Measurements from ENCODE around the gene BCS1L. TPM values are rescaled to one million over a fixed set of nuclear protein-coding genes. Genes with fewer than 3 reads are reported as not detected.
A peak's percentile ranks its signal among the peaks of the same experiment; 100 is the strongest.
"Not testable (repeated sequence)": the region's sequence is repeated elsewhere in the genome, so short reads cannot be mapped to it uniquely, and the experiment has no call there.

BCS1L gene
- total RNA-seq, 1 donor = 28.9 TPM

- DNase-seq (ENCODE audit: low read depth) = peak; percentile 90
- peak within 1 kb of the TSS; percentile 86 for H3K4me3 ChIP-seq (ENCODE audit: low read depth, low read length)
- no peak for TF ChIP-seq CTCF (IDR thresholded peaks at IDR 0.05; ENCODE audit: insufficient read depth, low read depth, low read length)
Measured at GRCh38 chr2:218671654-218672566, 12.4 kb downstream of the BCS1L start, which contains the start of the genes RNF25 and STK36. Gene RNF25 (minus strand): TSS chr2:218672002. CDS start chr2:218671970, 32 bp downstream. Gene STK36 (plus strand): TSS chr2:218672086. CDS start chr2:218672830, 744 bp downstream.

GRCh38 chr2:218679119-218679518 lies 19.6 kb downstream of the BCS1L start:
- peak; percentile 16 for DNase-seq (ENCODE audit: low read depth)
- TF ChIP-seq CTCF (IDR thresholded peaks at IDR 0.05; ENCODE audit: insufficient read depth, low read depth, low read length) = no peak
- no peak overlapping the region for H3K4me3 ChIP-seq (ENCODE audit: low read depth, low read length)

GRCh38 chr2:218680061-218680460 lies 20.6 kb downstream of the BCS1L start:
- DNase-seq (ENCODE audit: low read depth) = no peak
- H3K4me3 ChIP-seq (ENCODE audit: low read depth, low read length) = no peak overlapping the region
- no peak for TF ChIP-seq CTCF (IDR thresholded peaks at IDR 0.05; ENCODE audit: insufficient read depth, low read depth, low read length)

GRCh38 chr2:218687400-218688060 lies 28.0 kb downstream of the BCS1L start:
- peak; percentile 76 for DNase-seq (ENCODE audit: low read depth)
- TF ChIP-seq CTCF (IDR thresholded peaks at IDR 0.05; ENCODE audit: insufficient read depth, low read depth, low read length) = peak; percentile 93
- H3K4me3 ChIP-seq (ENCODE audit: low read depth, low read length) = not testable (repeated sequence)

- H3K4me3 ChIP-seq (ENCODE audit: low read depth, low read length) = no peak overlapping the region
- TF ChIP-seq CTCF (IDR thresholded peaks at IDR 0.05; ENCODE audit: insufficient read depth, low read depth, low read length) = no peak
- no peak for DNase-seq (ENCODE audit: low read depth)
Measured at GRCh38 chr2:218691234-218691633, 31.8 kb downstream of the BCS1L start.

- no peak for TF ChIP-seq CTCF (IDR thresholded peaks at IDR 0.05; ENCODE audit: insufficient read depth, low read depth, low read length)
- no peak overlapping the region for H3K4me3 ChIP-seq (ENCODE audit: low read depth, low read length)
- DNase-seq (ENCODE audit: low read depth) = no peak
Measured at GRCh38 chr2:218694405-218695145, 35.1 kb downstream of the BCS1L start.
